Measurements from ENCODE around the gene HAUS1. TPM values are rescaled to one million over a fixed set of nuclear protein-coding genes. Genes with fewer than 3 reads are reported as not detected.

HAUS1 gene
- total RNA-seq, 1 experiment from 2014 or later, result 58.7 TPM

DNA sequence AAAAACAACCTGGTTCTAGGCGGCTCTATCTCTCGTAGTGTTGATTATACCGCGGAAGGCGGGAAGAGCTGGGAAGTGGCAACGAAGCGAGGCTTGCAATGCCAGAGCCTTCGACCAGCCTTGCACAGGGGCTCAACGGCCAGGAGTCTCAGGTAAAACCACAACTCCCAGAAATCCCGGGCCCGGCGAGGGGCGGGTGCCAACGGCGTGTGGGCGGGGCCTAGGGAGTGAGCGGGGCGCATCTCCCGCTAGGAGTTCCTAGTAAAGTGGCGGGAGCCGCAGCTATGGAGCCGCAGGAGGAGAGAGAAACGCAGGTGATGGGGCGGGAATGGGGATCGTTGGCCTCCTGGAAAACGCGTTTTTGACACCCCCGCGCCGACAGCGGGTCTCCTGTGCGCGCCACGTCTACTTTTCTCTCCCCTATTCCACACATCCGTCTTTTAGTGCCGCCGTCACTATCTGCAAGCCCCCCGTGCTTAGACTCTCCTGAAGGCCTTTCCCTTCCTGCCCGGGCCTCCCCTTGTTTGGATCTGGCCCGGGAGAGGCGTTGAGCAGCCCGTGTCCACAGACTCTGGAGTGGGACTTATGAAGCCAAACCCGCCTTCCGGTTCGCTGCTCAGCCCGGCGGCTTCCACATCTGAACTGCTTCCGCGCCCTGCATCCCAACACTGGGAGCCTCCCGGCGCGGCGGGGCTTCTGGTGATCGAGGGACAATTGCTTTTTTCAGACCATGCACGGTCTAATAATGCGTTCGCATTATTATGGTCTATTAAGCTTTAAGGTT lies at the start of gene HAUS1 (continued):
- TF ChIP-seq OVOL2 (CRISPR knock-in tag; IDR thresholded peaks at IDR 0.05; ENCODE audit: borderline replicate concordance) (no peak), ZNF416 (CRISPR knock-in tag; IDR thresholded peaks at IDR 0.05) (no peak), FOXK1 (CRISPR knock-in tag; IDR thresholded peaks at IDR 0.05) (no peak), JAZF1 (CRISPR knock-in tag; IDR thresholded peaks at IDR 0.05) (no peak), ZNF396 (CRISPR knock-in tag; IDR thresholded peaks at IDR 0.05; ENCODE audit: borderline replicate concordance) (no peak), HMGA2 (CRISPR knock-in tag; IDR thresholded peaks at IDR 0.05) (no peak), NR1H2 (CRISPR knock-in tag; IDR thresholded peaks at IDR 0.05) (no peak), ZNF219 (CRISPR knock-in tag; IDR thresholded peaks at IDR 0.05; ENCODE audit: borderline replicate concordance) (no peak), PRRX2 (CRISPR knock-in tag; IDR thresholded peaks at IDR 0.05) (no peak), JUN (CRISPR knock-in tag; IDR thresholded peaks at IDR 0.05) (no peak), CREM (CRISPR knock-in tag; IDR thresholded peaks at IDR 0.05) (0 out of 2 replicates have a peak, but pooled peaks have one; percentile 8)
- TF ChIP-seq, protein P1, sequence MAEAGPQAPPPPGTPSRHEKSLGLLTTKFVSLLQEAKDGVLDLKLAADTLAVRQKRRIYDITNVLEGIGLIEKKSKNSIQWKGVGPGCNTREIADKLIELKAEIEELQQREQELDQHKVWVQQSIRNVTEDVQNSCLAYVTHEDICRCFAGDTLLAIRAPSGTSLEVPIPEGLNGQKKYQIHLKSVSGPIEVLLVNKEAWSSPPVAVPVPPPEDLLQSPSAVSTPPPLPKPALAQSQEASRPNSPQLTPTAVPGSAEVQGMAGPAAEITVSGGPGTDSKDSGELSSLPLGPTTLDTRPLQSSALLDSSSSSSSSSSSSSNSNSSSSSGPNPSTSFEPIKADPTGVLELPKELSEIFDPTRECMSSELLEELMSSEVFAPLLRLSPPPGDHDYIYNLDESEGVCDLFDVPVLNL (CRISPR knock-in tag; IDR thresholded peaks at IDR 0.05; ENCODE audit: borderline replicate concordance, low read depth), result no peak
- TF ChIP-seq, protein P2, sequence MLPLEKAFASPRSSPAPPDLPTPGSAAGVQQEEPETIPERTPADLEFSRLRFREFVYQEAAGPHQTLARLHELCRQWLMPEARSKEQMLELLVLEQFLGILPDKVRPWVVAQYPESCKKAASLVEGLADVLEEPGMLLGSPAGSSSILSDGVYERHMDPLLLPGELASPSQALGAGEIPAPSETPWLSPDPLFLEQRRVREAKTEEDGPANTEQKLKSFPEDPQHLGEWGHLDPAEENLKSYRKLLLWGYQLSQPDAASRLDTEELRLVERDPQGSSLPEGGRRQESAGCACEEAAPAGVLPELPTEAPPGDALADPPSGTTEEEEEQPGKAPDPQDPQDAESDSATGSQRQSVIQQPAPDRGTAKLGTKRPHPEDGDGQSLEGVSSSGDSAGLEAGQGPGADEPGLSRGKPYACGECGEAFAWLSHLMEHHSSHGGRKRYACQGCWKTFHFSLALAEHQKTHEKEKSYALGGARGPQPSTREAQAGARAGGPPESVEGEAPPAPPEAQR (CRISPR knock-in tag; IDR thresholded peaks at IDR 0.05), result no peak
- TF ChIP-seq, protein P3, sequence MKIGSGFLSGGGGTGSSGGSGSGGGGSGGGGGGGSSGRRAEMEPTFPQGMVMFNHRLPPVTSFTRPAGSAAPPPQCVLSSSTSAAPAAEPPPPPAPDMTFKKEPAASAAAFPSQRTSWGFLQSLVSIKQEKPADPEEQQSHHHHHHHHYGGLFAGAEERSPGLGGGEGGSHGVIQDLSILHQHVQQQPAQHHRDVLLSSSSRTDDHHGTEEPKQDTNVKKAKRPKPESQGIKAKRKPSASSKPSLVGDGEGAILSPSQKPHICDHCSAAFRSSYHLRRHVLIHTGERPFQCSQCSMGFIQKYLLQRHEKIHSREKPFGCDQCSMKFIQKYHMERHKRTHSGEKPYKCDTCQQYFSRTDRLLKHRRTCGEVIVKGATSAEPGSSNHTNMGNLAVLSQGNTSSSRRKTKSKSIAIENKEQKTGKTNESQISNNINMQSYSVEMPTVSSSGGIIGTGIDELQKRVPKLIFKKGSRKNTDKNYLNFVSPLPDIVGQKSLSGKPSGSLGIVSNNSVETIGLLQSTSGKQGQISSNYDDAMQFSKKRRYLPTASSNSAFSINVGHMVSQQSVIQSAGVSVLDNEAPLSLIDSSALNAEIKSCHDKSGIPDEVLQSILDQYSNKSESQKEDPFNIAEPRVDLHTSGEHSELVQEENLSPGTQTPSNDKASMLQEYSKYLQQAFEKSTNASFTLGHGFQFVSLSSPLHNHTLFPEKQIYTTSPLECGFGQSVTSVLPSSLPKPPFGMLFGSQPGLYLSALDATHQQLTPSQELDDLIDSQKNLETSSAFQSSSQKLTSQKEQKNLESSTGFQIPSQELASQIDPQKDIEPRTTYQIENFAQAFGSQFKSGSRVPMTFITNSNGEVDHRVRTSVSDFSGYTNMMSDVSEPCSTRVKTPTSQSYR (CRISPR knock-in tag; IDR thresholded peaks at IDR 0.05), result no peak
- TF ChIP-seq, protein P4, sequence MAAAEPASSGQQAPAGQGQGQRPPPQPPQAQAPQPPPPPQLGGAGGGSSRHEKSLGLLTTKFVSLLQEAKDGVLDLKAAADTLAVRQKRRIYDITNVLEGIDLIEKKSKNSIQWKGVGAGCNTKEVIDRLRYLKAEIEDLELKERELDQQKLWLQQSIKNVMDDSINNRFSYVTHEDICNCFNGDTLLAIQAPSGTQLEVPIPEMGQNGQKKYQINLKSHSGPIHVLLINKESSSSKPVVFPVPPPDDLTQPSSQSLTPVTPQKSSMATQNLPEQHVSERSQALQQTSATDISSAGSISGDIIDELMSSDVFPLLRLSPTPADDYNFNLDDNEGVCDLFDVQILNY (CRISPR knock-in tag; IDR thresholded peaks at IDR 0.05), result 0 out of 2 replicates have a peak, but pooled peaks have one; percentile 34
- TF ChIP-seq, protein P5, sequence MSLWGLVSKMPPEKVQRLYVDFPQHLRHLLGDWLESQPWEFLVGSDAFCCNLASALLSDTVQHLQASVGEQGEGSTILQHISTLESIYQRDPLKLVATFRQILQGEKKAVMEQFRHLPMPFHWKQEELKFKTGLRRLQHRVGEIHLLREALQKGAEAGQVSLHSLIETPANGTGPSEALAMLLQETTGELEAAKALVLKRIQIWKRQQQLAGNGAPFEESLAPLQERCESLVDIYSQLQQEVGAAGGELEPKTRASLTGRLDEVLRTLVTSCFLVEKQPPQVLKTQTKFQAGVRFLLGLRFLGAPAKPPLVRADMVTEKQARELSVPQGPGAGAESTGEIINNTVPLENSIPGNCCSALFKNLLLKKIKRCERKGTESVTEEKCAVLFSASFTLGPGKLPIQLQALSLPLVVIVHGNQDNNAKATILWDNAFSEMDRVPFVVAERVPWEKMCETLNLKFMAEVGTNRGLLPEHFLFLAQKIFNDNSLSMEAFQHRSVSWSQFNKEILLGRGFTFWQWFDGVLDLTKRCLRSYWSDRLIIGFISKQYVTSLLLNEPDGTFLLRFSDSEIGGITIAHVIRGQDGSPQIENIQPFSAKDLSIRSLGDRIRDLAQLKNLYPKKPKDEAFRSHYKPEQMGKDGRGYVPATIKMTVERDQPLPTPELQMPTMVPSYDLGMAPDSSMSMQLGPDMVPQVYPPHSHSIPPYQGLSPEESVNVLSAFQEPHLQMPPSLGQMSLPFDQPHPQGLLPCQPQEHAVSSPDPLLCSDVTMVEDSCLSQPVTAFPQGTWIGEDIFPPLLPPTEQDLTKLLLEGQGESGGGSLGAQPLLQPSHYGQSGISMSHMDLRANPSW (CRISPR knock-in tag; conservative IDR thresholded peaks at IDR 0.05; ENCODE audit: low read depth), result no peak
- TF ChIP-seq, protein P6, sequence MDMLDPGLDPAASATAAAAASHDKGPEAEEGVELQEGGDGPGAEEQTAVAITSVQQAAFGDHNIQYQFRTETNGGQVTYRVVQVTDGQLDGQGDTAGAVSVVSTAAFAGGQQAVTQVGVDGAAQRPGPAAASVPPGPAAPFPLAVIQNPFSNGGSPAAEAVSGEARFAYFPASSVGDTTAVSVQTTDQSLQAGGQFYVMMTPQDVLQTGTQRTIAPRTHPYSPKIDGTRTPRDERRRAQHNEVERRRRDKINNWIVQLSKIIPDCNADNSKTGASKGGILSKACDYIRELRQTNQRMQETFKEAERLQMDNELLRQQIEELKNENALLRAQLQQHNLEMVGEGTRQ (CRISPR knock-in tag; IDR thresholded peaks at IDR 0.05), result no peak; the same call in 1 of the 2 replicates
- TF ChIP-seq, protein P7, sequence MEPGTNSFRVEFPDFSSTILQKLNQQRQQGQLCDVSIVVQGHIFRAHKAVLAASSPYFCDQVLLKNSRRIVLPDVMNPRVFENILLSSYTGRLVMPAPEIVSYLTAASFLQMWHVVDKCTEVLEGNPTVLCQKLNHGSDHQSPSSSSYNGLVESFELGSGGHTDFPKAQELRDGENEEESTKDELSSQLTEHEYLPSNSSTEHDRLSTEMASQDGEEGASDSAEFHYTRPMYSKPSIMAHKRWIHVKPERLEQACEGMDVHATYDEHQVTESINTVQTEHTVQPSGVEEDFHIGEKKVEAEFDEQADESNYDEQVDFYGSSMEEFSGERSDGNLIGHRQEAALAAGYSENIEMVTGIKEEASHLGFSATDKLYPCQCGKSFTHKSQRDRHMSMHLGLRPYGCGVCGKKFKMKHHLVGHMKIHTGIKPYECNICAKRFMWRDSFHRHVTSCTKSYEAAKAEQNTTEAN (CRISPR knock-in tag; IDR thresholded peaks at IDR 0.05), result no peak
- TF ChIP-seq, protein P8, sequence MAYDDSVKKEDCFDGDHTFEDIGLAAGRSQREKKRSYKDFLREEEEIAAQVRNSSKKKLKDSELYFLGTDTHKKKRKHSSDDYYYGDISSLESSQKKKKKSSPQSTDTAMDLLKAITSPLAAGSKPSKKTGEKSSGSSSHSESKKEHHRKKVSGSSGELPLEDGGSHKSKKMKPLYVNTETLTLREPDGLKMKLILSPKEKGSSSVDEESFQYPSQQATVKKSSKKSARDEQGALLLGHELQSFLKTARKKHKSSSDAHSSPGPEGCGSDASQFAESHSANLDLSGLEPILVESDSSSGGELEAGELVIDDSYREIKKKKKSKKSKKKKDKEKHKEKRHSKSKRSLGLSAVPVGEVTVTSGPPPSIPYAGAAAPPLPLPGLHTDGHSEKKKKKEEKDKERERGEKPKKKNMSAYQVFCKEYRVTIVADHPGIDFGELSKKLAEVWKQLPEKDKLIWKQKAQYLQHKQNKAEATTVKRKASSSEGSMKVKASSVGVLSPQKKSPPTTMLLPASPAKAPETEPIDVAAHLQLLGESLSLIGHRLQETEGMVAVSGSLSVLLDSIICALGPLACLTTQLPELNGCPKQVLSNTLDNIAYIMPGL (CRISPR knock-in tag; IDR thresholded peaks at IDR 0.05), result no peak; the same call in 1 of the 2 replicates
- TF ChIP-seq, protein P9, sequence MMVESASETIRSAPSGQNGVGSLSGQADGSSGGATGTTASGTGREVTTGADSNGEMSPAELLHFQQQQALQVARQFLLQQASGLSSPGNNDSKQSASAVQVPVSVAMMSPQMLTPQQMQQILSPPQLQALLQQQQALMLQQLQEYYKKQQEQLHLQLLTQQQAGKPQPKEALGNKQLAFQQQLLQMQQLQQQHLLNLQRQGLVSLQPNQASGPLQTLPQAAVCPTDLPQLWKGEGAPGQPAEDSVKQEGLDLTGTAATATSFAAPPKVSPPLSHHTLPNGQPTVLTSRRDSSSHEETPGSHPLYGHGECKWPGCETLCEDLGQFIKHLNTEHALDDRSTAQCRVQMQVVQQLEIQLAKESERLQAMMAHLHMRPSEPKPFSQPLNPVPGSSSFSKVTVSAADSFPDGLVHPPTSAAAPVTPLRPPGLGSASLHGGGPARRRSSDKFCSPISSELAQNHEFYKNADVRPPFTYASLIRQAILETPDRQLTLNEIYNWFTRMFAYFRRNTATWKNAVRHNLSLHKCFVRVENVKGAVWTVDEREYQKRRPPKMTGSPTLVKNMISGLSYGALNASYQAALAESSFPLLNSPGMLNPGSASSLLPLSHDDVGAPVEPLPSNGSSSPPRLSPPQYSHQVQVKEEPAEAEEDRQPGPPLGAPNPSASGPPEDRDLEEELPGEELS (CRISPR knock-in tag; IDR thresholded peaks at IDR 0.05), result no peak

Data from WTC11 (cell line).